Measurements from ENCODE around the gene FADS6. TPM values are rescaled to one million over a fixed set of nuclear protein-coding genes. Genes with fewer than 3 reads are reported as not detected.

FADS6 gene
- total and polyA plus RNA-seq, 10 of the 15 experiments (the other 5 are each of a cell fraction or from before 2014, with no cell fraction given) = not detected

- TF ChIP-seq SMARCA5 (IDR thresholded peaks at IDR 0.05) (no peak), SUPT20H (IDR thresholded peaks at IDR 0.05; ENCODE audit: borderline replicate concordance, control insufficient read depth, low read depth, low read length) (no peak), TBL1XR1 (IDR thresholded peaks at IDR 0.05; ENCODE audit: low read depth, low read length) (no peak), HDAC6 (IDR thresholded peaks at IDR 0.05; ENCODE audit: unreplicated experiment) (no peak), SMAD5 (IDR thresholded peaks at IDR 0.05; ENCODE audit: low read depth) (no peak)
Measured at GRCh38 chr17:74855323-74855722, 38.1 kb downstream of the FADS6 start (continued).

- 22% methylated on average over 17 of the region's 17 CpGs for WGBS (ENCODE audit: insufficient coverage, insufficient replicate concordance, low lambda C conversion rate, missing lambda C conversion rate)
- CTCF ChIA-PET = interaction anchor here (1.0 kb wide), 1 partner anchor 14 kb away, joined by 3 read pairs; no protein-coding TSS in a partner anchor
- DNase-seq (ENCODE audit: low read depth, low spot score) = no peak
- H4K20me1 ChIP-seq (ENCODE audit: control insufficient read depth, insufficient read depth) = no peaks in the 10 kb centered on the region
- no peak overlapping the region for H2AFZ ChIP-seq (ENCODE audit: control insufficient read depth, low read depth, low read length)
- BruUV-seq (replicated peaks) = no TSS peak
- H3K27ac ChIP-seq (ENCODE audit: control insufficient read depth, insufficient read depth) = no peak overlapping the region
- H3K4me2 ChIP-seq (ENCODE audit: control insufficient read depth, insufficient read depth) = no peak overlapping the region
- in situ Hi-C loops (cut with MboI) = loop anchor here (5.0 kb wide), 1 partner anchor 62 kb away; no protein-coding TSS in a partner anchor
- H3K4me3 ChIP-seq = no peak overlapping the region
- ATAC-seq = no peak
- TF ChIP-seq ATF3 (IDR thresholded peaks at IDR 0.05; ENCODE audit: borderline replicate concordance, extremely low read depth, low read depth, low read length) = no peak
- H3K9ac ChIP-seq (ENCODE audit: control insufficient read depth, insufficient read depth, low read length) = no peak overlapping the region
- POLR2A ChIA-PET = no interaction called here
- SMC1A ChIA-PET (ENCODE audit: uncharacterized antibody, unreplicated experiment) = interaction anchor here (1.0 kb wide), 1 partner anchor 64 kb away, joined by 4 read pairs; no protein-coding TSS in a partner anchor
- H3K79me2 ChIP-seq (ENCODE audit: control insufficient read depth, insufficient read depth, low read length) = no peaks in the 10 kb centered on the region
- H3K4me1 ChIP-seq (ENCODE audit: control insufficient read depth, insufficient read depth, low read length) = no peaks in the 10 kb centered on the region
- H3K36me3 ChIP-seq (ENCODE audit: control insufficient read depth in 2 of 2, insufficient read depth in 2 of 2, low read length in 1 of 2) = no peaks in the 10 kb centered on the region
- no peaks in the 10 kb centered on the region for H3K9me3 ChIP-seq (replicated peaks; ENCODE audit: control insufficient read depth, insufficient read depth, low read length)
- RAD21 ChIA-PET (ENCODE audit: unreplicated experiment) = no interaction called here
- FAIRE-seq = no peak
- intact Hi-C loops (cut with micrococcal nuclease; ENCODE audit: unreplicated experiment) = no loop called here
- peaks cover 7 to 8% of the 10 kb centered on the region in 2 experiments for H3K27me3 ChIP-seq (replicated peaks in 1 of 2; ENCODE audit: control insufficient read depth in 2 of 2, insufficient read depth in 2 of 2, low read length in 1 of 2)
Measured at GRCh38 chr17:74854792-74855191, 38.6 kb downstream of the FADS6 start.

All from GM12878 (cell line).